Fibroblast of skin of right quadriceps (primary cell): Measurements from ENCODE around the gene ITGAL.
"Not testable (repeated sequence)": the region's sequence is repeated elsewhere in the genome, so short reads cannot be mapped to it uniquely, and the experiment has no call there.

Source experiments
- DNase-seq: peaks from one replicate; pipeline ENCODE4 v3.0.0-alpha.2; 2013

Gene ITGAL

DNA sequence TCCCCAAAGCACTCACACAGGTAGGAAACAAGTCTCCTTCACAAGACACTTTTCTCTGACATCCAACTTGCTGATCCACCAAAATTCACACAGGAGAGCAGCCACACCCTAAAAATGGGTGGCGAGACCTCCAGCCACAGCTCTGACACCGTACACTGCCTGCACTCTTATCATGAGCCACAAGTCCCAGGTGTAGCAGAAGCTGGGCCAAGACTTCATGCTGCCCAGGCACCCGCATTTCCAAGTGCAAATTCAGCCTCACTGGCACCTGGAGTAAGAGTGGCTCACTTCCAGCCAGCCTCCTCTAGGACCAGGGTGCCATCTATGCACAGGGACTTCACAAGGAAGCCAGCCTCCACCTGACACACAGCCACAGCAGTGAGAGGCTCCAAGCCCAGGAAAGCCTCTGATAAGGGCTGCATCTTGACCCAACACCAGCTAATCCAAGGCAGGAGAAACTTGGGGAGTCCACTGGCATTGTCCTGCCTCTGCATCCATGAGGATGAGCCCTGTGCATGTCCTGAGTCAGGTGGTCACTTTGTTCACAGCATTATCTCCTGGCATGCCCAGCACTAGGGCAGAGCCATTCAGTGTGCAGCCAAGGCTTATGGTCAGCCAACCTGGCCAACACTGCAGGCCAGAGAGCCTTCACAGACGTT, 56.4 kb downstream of the ITGAL start:
- DNase-seq = no peak

DNA sequence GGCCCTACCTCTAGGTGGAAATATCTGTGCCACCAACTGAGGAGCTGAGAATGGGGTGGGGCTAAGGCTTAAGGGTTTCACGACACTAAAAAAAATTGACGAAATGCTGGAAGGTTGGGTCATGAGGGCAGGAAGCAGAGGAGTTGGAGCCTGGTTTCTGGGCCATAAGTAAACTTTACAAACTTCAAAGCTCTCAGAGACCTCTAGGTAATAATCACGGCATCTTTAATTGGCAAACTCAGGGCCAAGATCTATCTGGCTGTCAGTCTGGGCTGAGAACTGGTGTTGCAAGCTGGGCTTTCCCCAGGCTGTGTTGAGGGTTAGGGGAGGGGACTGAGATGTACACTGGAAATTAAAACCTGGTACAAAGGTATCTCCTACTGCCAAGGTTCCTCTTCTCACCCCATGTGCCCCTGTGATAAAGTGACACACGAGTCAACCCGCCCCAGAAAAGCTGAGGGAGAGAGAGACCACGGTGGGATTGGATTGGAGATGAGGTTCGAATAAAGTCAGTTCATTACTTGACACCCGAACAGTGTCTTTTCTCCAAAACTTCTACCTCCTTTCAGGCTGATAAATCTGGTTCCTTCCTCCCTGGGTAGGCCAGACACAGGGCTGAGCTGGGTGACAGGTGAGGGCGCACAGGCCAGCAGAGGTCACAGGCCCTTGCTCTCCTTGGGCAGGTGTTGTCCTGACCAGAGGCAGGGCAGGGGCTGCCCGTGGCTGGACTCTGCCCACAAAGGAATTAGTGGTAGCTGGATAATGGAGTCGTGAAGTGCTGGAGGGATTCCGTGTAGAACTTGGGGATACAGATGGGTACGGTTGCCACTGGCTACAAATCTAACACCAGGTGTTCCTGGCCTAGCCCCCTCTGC, 57.9 kb downstream of the ITGAL start:
- no peak for DNase-seq

DNA sequence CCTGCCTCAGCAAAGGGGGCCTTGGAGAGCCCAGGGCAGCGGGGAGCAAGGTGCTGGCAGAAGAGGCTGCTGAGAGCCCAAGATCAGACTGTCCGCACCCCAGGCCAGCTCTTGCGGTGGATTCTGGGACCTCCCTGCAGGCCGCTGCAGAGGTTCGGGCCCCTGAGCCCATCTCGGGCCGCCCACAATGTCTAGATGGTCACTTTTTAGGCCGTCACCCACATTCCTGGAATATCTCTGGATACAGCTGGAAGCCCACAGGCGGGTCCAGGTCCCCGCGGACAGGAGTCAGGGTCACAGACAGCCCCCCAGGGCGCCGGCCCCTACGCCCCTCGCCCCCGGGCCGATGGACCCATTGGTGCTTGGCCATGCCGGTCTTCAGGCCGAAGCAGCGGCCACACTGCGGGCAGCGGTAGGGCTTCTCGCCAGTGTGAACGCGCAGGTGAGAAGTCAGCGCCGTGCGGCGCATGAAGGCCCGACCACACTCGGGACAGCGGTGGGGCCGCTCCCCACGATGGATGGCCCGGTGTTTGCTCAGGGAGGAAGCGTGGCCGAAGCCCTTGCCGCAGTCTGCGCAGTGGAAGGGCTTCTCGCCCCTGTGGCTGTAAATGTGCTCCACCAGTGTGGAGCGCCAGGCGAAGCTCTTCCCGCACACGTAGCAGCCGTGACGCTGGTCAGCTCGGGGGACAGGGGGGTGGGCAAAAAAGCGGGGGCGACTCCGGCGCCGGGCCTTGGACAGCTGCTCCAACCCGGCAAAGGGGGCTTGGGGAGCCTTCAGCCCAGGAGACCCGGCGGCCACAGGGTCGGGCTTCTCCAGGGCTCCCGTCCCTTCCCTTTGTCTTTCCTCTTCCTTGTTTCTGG, 60.0 kb downstream of the ITGAL start:
- no peak for DNase-seq

DNA sequence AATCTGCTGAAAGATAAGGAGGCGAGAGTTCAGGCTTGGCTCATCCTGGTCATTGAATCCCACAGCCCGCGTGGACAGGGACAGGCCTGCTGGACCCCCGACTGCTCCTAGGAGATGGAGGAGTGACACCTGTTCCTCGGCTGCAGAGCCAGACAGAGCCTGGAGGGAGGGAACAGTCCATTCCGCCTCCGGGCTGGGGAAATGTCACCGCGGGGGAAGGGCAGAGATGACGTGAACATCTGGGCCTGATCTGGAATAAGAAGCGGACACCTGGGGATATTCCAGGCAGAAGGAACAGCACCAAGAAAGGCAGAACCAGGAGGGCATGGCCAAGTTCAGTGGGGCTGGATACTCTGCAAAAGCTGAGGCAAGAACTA, 60.6 kb downstream of the ITGAL start:
- DNase-seq = no peak

DNA sequence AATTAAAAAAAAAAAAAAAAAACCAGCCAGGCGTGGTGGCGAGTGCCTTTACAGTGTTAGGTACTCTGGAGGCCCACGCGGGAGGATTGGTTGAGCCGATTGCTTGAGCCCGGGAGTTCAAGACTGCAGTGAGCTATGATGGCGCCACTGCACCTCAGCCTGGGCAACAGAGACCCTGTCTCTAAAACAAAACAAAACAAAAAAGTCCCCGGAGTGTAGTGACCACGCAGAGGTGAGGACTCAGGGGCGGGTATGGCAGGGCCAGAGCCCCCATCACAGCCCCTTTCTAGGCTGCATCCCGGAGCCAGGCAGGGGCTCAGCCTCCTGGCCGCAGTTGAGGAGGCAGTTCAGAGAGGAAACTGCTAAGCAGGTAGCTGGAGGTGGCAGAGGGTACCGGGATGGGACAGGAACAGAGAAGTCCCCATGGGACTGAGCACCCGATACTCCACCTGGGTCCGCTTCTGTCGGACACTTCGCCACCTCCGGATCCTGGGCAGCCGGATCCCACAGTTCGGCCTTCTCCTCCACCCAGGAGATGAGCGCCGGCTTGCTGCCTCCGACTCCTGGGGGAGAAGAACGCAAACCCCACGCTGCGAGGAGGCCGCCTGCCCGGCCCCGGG, 61.3 kb downstream of the ITGAL start:
- no peak for DNase-seq

DNA sequence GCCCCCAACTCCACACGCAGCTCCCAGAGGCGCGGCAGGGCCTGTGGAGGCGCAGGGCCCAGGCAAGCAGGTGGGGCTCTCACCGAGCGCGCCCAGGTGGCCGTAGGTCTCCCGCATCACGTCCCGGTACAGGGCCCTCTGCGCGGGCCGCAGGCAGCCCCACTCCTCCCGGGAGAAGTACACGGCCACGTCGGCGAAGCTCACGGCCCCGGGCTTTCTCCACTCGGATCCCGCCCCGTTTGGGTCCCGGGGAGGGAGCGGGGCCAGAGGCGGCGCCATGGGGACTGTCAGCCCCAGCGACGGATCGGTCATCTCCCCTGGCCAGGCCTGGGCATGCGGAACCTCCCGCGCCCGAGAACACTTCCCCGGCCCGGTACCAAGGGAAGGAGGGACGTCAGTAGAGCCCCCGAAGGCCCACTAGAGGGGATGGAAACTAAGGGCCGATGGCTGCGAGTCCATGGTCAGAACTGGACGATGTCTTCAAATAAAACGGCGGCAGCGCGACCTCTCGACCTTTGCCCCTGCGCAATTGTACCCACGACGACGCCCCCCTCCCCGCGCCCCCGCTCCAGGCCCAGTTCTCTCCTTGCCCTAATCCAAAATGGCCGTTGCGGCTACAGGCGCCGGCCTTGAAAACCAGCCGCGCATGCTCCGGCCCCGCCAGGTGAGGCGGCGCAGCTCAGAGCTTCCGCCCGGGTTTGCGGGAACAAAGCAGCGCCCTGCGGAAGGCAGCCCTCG, 62.0 kb downstream of the ITGAL start, which contains the start of gene ZNF747:
ZNF747 (minus strand) TSS at position 491 of the 738 bp plus-strand sequence; CDS start at position 312, 179 bp downstream.
- DNase-seq = peak; percentile 84

DNA sequence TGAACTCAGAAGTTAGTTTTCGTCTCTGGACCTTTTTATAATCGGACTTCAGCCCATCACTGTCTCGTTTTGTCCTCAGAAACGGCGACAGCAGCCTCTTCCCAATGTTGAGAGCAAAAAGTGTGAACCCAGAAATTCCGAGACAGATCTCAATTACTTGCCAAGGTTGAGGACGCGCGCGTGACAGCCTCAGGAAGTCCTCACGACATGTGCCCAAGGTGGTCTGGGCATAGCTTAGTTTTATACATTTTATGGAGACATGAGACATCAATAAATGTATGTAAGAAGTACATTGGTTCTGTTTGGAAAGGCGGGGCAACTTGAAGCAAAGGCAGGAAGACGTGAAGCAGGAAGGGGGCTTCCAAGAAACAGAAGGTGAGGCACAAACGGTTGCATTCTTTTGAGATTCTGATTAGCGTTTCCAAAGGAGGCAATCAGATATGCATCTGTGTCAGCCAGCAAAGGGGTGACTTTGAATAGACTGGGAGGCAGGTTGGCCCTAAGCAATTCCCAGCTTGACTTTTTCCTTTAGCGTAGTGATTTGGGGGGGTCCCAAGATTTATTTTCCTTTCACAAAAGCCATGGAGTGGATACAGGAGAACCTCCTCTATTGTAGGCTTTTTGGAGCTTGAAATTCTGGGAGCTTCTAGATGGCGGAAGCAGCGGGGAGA, 62.7 kb downstream of the ITGAL start:
- DNase-seq = no peak

DNA sequence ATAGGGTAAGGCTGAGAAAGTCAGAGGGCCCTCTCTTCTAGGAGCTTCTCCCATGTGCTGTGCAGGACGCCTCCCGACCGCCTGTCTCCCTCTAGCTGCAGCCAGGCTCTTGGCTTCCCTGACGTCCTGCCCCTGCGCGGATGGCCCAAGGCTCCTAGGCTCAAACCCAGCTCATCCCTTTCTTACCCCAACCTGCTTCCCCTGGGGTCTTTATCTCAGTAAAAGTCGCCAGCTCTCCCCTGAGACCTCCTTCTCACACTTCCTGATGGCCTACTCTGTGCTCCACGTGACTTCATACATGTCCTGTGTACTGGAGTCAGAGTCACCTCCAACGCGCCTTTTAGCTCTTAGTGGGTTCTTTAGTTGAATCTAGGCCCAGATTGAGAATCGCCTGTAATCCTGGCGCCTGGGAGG, 63.2 kb downstream of the ITGAL start:
- peak; percentile 68 for DNase-seq

DNA sequence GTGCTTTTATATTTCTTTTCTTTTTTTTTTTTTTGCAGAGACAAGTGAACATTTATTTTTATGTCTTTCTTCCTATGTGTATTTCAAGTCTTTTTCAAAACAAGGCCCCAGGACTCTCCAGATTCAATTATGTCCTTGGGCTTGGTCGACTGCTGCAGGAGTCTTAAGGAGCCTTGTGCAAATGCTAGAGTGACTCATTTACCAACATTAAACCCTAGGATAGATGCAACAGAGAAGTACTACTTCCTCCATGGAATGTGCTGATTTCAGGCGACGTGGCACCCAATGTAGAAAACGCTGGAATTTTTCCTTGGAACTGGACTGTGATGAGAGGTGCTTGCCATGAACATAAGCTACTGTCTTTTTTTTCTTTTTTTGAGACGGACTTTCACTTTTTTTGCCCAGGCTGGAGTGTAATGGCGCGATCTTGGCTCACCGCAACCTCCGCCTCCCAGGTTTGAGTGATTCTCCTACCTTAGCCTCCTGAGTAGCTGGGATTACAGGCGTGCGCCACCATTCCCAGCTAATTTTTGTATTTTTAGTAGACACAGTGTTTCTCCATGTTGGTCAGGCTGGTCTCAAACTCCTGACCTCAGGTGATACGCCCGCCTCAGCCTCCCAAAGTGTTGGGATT, 64.0 kb downstream of the ITGAL start:
- not testable (repeated sequence) for DNase-seq

DNA sequence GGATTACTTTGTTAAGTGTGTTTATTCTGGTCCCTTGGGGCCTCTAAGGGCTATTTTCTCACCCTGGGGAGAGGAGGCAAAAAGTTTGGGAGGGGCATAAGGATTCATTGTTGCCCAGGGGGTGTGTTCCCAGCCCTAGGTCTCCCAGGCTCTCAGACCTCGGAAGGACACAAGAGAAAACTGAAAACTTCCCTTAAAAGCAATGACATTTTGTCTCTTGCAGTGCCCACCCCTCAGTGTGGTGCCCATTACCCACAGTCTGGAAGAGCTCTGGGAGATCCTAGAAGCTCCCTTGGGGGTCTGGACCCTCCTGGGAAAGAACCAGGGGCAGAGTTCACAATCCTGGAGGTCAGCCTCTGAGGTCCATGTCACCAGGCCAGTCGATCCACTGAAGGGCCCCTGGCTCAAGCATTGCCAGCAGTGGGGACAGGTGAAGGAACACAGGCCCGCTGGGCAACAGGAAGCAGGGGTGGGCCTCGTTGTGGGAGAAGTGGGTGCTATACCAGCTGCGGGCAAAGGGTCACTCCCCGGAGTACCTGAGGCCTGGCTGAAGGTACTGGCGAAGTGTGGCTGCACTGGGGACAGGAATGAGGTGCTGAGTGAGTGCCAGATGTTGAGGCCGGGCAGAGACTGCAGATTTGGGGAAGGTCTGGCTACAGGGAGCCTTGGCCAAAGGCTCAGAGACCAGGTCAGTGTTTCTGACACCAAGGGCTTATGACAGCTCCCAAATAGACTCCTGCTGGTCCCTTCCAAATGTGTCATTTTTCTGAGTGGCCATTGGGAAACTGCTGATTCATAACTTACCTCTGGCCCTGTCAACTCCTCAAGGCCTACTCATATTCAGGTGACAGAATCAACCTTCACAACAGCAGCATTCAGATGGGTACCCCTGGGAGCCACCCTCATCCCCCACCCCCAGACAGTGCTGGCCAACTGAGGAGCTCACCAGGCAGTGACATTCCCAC, 66.7 kb downstream of the ITGAL start:
- DNase-seq = no peak

DNA sequence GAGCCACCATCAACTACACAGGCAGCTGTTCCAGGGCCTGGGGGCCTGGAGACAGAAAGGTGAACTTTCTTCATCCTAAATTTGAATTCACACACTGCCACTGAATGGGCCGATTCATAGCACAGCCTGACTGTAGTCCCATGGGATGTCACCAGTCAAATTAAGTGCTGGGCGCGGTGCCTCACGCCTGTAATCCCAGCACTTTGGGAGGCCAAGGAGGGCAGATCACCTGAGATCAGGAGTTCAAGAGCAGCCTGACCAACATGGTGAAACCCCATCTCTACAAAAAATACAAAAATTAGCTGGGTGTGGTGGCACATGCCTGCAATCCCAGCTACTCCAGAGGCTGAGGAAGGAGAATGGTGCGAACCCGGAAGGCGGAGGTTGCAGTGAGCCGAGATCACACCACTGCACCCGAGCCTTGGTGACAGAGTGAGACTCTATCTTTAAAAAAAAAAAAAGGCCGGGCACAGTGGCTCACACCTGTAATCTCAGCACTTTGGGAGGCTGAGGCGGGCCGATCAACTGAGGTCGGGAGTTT, 67.5 kb downstream of the ITGAL start:
- DNase-seq = not testable (repeated sequence)

DNA sequence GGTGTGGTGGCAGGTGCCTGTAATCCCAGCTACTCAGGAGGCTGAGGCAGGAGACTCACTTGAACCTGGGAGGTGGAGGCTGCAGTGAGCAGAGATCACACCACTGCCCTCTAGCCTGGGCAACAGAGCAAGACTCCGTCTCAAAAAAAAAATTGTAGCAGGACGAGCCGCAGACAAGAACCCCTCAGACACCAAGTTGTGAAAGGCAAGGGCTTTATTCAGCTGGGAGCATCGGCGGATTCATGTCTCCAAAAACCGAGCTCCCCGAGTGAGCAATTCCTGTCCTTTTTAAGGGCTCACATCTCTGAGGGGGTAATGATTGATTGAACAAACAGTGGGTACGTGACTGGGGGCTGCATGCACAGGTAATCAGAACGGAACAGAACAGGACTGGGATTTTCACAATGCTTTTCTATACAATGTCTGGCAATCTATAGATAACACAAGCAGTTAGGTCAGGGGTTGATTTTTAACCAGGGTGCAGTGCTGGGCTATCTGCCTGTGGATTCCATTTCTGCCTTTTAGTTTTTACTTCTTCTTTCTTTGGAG, 68.4 kb downstream of the ITGAL start:
- not testable (repeated sequence) for DNase-seq

DNA sequence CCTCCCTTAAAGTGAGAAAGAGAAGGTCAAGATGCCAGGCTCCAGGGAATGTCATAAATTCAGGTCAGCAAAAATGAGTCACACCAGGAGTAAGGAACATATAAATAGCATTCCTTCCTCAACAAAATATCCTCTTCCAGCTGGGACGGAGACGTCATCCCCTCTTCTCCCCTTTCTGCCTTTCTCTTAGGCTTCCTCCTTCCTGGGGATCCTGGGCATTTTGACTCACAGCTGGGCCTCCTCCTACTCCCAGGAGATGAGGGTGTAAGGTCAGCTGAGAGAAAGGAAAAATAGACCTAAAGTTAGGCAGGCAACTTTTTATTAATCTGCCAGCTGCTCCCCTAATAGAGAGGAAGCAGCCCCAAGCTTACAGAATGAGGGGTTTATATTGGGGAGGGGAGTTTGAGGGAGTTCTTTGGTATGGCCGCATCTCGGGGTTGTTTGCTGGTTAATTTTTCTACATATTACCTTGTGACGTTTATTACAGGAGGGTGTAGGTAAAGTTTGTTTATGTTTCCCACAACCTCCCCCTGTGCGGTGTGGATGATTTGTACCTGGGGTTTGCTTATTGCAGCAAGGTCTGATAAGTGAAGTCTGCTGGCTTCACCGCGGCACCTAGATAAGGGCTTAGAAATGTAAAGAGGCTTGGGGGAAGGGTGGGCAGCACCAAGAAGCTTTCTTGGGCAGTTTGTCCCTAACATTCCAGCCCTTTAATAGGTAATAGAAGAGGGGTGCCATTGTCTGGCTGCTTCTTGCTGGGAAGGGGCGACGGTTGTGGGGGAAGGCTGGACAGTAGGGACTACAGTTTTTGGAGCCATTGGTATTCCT, 69.2 kb downstream of the ITGAL start:
- DNase-seq = peak; percentile 65

DNA sequence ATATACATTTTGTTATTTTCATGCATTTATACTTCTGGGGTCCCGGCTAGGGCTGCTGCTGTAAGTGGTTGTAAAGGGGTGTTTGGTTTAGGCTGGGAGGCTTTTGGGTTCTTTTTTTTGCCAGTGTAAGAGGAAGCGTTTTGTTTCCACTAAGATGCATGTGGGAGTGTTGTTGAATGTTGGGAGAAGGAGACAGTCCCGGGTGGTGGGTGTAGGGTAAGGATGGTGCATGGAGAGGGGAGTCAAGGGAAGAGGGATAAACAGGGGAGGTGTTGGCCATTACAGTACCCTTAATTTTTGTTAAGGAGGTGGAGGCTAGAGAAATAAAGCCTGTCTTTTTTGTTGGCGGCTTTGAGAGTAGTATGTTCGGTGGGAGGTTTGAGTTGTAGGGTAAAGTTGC, 70.5 kb downstream of the ITGAL start:
- DNase-seq = no peak

DNA sequence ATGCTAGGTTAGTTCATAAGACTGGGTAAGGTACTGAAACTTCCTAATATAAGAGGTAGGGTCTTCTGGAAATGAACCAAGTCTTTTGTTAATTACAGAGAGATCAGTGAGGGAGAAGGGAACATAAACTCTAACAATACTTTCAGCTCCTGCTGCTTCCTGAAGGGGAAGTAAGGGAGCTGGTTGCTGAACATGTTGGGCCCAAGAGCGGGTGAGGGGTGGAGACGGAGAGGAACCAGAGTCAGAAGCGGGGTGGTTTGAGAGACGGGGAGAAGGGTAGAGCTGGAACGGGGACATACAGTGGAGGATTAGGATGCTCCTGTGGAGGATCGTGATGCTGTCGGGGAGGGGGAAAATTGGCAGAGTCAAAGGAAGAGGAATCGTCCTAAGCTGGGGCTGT, 73.6 kb downstream of the ITGAL start:
- no peak for DNase-seq

DNA sequence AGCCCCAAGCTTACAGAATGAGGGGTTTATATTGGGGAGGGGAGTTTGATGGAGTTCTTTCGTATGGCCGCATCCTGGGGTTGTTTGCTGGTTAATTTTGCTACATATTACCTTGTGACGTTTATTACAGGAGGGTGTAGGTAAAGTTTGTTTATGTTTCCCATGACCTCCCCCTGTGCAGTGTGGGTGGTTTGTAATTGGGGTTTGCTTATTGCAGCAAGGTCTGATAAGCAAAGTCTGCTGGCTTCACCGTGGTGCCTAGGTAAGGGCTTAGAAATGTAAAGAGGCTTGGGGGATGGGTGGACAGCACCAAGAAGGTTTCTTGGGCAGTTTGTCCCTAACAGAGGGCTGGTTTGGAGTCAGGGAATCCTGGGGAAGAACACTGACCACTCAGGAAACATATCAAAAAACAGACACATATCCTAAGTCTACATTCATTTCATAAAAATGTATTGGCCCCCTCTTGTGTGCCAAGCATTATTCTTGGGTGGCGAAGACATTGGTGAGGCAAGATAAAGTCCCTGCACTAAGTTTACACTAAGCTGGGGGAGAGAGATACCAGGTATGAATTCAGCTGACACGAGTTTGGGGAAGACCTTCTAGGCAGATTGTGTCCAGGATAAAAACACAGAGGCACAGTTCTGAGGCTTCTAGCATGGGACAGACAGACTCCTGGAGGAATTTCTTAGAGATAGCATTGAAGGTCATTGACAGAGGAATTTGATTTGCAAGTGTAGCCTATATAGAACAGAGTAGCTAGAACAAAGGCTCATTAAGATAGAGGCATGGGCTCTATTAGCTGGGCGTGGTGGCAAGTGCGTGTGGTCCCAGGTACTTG, 76.1 kb downstream of the ITGAL start:
- no peak for DNase-seq

DNA sequence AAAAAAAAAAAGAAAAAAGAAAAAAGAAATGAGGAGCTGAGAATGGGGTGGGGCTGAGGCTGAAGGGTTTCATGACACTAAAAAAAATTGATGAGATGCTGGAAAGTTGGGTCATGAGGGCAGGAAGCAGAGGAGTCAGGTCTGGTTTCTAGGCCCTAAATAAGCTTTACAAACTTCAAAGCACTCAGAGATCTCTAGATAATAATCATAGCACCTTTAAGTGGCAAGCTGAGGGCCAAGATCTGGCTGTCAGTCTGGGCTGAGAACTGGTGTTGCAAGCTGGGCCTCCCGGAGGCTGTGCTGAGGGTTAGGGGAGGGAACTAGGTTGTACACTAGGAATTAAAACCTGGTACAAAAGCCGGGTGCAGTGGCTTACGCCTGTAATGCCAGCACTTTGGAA, 79.2 kb downstream of the ITGAL start:
- no peak for DNase-seq
